NCI-H146 (cell line): ENCODE results near the gene SRSF10.
"Not testable (repeated sequence)": the region's sequence is repeated elsewhere in the genome, so short reads cannot be mapped to it uniquely, and the experiment has no call there.

Experiments used
- DNase-seq: peaks from one replicate; lab custom pipeline; 2025; lab: John Stamatoyannopoulos, UW

Gene SRSF10

DNA sequence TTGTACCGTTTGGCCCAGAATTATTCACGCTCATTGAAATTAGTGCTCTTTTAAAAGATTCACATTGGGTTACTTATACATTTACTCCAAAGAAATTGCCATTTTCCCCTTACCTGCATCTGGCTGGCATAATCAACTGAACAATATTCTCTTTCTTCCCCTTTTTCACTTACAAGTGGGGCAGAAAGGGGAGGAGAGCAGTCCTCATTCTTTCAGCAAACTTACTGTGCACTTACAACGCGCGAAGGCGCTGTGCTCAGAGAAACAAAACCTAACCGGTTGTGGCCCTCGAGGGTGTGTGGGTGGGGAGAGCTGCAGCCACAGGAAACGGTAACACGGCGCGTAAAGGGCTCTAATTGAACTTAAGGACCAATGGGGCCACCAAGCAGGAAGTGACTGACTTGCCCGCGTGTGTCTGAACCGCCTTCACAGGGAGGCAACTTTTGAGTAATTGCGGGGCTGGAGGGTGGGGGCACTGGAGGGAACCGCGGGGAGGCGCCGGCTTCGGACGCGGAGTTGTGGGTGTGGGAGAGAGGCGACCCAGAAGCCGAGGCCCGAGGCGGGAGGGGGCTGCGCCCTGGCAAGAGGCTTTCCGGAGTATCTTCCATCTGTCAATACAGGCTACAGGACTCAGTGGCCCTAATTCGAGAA is 21.2 kb downstream of the SRSF10 start:
- DNase-seq = peak; percentile 97

DNA sequence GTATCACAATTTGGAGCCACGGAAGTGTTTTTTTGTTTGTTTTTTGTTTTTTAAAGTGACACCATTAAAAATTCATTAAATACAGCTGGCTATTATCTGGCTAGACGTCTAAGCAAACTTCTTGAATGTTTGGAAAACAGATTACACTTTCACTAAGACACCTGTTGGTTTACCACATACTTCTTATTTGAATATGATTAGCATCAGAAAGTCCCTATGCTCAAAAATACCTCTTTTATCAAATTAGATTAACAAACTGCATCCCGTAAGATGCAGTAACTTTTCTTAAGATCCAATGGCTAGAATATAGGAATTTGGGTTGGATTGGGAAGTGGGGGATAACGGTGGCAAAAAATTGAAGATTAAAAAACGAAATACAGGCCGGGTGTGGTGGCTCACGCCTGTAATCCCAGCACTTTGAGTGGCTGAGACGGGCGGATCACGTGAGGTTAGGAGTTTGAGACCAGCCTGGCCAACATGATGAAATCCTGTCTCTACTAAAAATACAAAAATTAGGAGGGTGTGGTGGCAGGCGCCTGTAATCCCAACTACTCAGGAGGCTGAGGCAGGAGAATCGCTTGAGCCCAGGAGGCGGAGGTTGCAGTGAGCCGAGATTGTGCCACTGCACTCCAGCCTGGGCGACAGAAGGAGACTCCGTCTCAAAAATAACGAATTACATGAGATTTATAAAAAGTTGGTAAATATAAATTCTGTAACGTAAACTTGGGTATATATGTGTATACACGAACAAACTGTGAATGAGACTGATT is 21.9 kb downstream of the SRSF10 start:
- not testable (repeated sequence) for DNase-seq

DNA sequence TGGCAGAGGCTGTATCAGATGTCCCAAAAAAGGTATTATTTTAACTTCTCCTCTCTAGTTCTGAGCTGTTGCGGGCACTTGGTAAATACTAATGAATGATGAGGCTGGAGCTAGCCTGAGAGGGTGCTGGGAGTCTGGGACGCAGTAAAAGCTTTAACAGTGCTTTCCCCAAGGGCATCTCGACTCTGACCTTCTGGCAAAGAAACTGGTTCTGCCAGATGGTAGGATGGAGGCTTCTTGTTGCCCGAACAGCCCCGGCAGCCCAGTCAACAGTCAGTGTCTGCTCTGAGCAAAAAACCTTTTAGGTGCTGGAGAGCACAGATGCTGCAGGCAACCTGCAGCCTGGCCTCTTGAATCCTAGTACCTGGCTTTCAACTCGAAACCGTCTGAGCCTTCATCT is 23.0 kb downstream of the SRSF10 start:
- DNase-seq = no peak

DNA sequence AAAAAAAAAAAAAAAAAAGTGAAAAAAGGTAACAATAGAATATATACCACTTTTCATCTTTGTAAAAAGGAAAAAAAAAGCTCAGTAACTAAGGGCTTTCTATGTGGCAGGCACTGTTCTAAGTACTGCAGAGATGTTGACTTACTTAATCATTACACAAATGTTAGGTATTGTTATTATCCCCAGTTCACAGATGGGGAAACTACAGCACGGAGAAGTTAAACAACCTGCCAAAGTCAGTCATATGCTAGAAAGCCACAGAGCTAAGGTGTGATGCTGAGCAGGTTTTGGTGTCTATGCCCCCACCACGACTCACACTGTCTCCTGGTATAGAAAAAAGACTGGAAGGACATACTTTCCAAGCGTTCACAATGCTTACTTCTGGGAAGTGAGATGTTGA is 27.1 kb downstream of the SRSF10 start:
- DNase-seq = no peak

DNA sequence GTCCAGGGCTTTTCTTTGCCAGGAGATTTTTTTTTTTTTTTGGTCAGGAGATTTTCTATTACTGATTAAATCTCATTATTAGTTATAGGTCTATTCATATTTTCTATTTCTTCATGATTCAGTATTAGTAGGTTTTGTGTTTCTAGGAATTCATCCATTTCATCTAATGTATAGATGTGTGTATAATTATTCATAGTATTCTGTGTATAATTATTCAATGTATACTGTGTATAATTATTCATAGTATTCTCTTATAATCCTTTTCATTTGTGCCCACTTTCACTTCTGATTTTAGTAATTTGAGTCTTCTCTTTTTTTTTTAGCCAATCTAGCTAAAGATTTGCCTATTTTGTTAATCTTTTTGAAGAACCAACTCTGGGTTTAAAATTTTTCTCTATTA is 32.8 kb downstream of the SRSF10 start:
- no peak for DNase-seq

DNA sequence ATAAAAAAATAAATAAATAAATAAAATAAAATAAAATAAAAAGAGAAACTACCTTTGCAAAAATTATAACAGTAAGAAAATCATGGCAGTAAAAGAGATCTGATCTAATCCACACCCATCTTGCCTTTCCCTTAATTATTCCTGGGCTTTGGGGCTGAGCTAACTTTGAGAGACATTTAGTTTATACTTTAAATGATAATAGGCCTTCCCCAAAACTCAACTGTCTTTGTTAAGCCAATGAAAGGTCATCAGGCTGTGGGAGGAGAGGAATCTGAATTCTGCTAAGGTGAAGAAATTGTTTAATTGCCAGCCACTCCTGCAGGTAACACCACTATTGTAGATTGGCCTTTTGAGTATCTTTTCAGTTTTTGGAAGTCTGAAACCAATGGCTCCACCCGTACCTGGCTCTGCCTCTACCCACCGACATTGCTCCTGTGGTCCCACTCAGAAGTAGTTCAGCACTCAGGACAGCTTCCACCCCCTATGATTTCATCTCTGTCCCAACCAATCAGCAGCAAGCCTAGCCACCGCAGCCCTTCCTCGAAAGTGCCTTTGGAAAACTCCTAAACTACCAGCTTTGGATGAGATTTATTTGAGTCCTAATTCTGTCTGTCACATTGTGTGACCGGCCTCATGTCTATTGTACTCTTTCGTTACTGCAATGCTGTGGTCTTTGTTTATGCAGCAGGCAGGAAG is 43.5 kb downstream of the SRSF10 start:
- no peak for DNase-seq

DNA sequence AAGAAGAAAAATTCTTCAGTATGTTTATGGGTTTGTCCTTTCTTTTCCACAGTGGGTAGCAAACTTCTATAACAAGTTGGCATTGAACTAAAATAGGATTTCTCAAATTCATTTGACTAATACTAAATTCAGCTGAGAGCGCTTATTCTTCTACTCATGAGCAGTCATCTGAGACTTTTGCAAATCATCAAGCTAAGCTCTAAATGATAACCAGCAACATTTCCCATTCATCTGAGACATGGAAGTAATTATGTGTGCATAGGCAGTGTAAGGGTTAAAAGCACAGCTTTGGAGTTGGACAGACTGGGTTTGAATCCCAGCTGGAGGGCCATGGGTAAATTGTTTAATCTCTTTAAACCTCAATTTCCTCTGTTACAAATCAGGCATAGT is 48.6 kb downstream of the SRSF10 start:
- no peak for DNase-seq

DNA sequence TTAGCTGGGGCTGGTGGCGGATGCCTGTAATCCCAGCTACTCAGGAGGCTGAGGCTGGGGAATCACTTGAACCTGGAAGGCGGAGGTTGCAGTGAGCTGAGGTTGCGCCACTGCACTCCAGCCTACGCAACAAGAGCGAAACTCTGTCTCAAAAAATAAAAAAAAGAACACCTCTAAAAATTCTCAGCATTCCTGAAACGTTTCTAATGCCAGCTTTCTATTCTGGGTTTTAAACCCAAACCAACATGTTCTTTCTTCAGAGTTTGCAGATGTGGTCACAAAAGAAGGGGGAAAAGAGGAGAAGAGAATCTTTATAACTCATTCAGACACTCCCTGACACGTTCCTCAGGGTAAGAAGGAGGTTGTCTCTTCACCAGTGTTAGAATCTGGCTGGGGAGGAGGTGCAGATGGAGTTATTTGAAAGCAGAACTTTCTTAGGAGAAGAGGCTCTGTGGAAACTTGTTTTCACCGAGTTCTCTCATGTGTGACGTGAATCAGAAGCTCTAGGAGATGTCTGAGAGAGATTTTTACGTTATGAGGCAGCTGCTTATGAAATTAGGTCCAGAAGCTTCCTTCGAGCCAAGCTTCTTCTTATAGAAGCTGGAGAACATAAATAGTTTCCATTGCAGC is 49.2 kb downstream of the SRSF10 start:
- no peak for DNase-seq

DNA sequence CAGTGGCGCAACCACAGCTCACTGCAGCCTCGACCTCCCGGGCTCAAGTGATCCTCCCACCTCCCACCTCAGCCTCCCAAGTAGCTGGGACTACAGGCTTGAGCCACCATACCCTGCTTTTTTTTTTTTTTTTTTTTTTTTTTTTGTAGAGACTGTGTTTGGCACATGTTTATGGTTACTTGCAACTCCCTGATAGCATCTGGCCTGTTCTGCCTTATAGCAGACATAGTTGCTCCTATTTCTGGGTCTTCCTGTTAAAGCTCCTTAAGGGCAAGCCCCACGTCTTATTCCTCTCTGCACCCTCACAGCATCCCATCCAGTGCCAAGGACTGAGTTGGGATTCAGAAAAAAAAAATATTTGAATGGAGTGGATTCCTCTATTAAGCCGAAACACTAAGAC is 49.9 kb downstream of the SRSF10 start:
- no peak for DNase-seq

DNA sequence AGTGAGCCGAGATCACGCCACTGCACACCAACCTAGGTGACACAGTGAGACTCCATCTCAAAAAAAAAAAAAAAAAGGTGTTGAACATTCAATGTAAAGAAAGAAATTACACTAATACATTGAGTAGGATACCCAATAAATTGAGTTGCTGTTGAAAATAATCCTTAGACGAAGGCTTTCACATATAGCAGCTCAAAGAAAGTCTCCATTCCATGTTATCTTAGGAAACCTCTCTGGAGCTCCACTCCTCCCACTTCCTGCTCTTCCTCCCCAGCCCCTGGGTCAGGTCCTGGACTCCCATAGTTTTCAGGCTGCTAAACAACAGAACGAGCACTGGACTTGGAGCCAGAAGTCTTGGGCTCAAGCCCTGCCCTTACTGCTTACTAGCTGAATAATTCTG is 51.3 kb downstream of the SRSF10 start:
- peak; percentile 4 for DNase-seq

DNA sequence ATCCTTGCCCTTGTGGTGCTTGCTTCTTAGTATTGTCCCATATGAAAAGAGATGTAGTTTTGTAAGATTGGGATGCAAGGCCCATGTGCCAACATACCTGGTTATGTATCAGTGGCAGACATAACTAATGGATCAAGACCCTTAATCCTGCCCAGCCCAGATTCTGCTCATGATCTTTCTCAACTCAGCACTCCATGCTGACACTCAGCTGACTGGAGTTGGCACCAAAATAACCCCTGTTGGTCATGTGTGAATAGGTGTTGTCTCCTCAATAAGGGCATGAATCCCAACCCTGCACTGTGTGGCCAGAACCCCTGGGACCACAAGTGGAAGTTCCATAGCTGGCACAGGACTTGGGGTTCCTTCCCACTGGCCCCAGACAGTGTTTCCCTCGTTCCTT is 53.0 kb downstream of the SRSF10 start:
- DNase-seq = no peak

DNA sequence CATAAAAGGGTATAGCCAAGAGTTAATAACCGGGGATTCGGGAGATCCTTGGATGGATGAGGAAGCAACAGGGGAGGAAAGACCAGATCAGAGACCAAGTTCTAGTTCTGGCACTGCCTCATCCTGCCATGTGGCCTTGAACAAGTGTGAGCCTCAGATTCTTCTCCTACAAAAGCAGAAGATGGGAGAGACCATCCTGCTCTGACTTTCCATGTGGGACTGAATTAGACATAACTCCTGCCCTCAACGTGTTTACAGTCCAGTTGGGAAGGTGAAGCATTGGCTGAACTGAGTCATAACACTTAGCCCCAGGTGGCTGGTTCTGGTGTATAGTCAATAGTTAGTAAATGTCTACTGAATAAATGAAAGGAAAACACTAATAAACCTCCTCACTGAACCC is 54.8 kb downstream of the SRSF10 start:
- DNase-seq = no peak

DNA sequence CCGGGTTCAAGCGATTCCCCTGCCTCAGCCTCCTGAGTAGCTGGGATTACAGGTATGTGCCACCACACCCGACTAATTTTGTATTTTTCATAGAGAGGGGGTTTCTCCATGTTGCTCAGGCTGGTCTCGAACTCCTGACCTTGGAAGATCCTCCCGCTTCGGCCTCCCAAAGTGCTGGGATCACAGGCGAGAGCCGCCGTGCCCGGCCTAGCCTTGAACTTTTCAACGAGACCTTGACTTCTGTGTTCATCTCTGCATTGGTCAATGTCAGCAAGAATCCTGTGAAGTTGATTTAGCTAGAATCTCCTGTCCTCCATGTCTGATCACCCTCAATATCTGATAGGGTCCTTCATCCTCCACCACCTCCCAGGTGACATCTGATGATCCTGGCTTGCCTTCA is 55.5 kb downstream of the SRSF10 start:
- DNase-seq = no peak

DNA sequence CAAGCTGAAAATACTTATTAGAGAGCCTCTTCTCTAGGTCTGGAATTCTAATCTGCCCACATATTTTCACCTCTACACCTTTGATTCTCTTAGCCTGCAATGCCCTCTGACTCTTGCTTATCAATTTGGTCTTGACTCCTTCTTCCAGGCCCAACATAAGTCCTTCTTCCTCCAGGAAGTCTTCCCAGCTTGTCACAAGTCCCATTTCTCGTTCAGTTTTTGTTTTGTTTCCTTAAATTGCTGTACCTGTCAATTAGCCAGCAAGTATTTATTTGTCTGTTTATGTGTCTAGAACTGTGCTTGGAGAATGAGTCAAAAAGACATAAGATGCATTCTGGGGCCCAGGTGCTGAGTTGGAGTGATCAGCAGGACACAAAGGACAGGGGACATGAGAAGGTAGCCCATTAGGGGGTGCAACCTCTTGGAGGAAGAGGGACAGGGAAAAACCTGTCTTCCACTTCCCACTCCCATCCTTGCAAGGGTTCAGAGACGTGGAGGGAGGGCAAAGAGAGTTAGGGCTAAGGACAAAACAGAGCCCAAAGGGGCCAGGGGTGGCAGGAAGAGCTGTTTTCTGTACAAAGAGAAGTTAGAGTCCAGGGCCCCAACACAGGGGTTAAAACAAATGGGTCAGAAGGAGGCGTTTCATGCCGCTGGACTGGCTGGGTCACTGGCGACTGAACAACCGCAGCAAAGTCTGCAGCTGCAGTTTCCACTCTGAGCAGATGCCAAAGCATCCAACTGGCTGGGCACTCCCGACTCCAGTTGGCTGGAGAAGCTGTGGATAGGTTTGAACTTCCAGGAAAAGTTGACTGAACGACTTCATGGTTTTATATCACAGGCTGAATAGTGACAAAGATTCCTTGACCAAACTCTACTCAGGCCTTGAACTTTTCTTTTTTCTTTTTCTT is 56.3 kb downstream of the SRSF10 start:
- no peak for DNase-seq

DNA sequence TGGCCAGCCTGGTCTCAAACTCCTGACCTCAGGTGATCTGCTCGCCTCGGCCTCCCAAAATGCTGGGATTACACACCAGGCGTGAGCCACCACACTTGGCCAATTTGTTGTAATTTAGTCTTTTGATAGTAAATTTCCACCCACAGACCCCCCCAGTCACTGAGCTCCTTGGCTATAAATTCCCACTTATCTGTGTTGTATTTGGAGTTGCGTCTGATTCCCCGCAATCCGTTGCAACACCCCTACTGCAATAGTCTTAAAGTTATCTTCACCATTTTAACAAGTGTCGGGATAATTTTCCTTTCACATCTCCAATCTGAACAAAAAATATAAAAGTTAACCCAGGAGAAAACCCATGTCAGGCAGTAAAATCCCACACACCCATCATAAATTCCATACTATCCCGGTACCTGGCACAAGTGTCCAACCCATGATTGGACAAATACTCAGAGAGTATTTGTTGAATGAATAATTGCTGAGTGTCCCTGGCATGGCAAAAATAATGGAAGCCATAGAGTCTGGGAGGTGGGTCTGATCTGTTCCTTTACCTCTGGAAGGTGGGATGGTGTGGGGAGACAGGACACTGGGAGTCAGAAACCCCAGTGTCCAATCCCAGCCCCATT is 57.7 kb downstream of the SRSF10 start:
- no peak for DNase-seq

DNA sequence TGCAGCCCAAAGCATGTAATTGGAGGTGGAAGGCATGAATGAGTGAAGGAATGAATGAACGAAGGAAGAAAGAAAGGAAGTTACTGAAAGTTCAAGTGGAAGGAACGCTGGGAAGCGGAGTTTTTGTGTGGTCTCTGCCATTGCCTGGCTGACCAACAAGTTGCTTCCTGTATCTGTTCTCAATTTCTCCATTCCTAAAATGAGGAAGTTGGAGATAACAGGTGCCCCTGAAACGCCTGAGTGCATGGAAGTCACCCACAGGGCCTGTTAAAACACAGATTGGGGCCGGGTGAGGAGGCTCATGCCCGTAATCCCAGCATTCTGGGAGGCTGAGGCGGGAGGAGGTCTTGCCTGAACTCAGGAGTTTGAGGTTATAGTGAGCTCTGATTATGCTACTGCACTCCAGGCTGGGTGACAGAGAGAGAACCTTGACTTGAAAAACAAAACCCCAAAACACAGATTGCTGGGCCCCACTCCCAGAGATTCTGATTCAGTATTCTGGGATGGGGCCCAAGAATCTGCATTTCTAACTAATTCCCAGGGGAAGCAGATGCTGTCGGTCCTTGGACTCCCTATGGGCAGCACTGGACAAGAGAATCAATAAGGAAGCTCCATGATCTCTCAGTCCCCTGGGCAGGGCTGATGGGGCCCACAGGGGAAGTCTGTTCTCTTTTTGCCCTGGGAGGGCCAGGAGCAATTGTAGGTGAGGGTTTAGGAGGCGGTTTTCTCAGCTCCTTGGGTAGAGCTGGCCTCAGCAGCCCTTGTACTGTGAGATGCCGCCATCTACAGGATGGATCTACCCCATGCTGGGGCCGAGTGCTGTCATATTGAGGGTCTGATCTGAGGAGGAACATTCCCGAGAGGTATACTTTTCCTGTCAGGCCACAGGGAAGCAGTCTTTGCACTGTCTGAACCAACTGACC is 63.7 kb downstream of the SRSF10 start:
- DNase-seq = peak; percentile 65

DNA sequence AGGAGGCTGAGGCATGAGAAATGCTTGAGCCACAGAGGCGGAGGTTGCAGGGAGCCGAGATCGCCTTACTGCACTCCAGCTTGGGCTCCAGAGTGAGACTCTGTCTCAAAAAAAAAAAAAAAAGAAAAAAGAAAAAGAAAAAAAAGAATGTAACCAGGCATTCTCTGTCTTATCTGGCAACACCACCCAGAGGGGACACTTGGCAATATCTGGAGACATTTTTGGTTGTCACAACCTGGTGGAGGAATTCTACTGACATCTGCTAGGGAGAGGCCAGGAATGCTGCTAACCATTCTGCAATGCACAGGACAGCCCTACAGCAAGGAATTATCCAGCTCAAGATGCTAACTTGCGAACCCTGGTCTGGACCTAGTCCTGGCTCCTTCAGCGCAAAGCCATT is 64.7 kb downstream of the SRSF10 start:
- DNase-seq = no peak

DNA sequence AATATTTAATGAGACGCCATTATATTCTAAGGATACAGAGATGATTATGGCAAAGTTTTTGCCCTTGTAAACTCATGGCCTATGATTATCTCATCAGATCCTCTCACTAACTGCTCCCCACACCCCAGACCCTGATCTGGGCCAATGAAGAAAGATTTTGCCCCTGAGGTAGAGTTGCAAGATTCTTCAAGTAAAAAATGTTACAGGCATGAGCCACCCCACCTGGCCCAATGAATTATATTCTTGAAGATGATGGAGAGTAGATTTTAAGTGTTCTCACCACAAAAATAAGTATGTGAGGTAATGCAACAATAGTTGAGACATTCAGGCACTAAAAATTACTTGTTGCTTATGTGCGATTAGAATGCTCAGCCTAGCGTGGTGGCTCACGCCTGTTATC is 65.2 kb downstream of the SRSF10 start:
- no peak for DNase-seq
